HG02571 (cell line): Measurements from ENCODE around the gene LPP.

ENCODE experiments used
- ATAC-seq: cut with Tn5 transposase; IDR thresholded peaks from one replicate; pipeline ENCODE4 v1.9.1; 2021; ENCODE audit warnings: mild to moderate bottlenecking, moderate library complexity; ENCODE audit not compliant: unreplicated experiment

The LPP gene

DNA sequence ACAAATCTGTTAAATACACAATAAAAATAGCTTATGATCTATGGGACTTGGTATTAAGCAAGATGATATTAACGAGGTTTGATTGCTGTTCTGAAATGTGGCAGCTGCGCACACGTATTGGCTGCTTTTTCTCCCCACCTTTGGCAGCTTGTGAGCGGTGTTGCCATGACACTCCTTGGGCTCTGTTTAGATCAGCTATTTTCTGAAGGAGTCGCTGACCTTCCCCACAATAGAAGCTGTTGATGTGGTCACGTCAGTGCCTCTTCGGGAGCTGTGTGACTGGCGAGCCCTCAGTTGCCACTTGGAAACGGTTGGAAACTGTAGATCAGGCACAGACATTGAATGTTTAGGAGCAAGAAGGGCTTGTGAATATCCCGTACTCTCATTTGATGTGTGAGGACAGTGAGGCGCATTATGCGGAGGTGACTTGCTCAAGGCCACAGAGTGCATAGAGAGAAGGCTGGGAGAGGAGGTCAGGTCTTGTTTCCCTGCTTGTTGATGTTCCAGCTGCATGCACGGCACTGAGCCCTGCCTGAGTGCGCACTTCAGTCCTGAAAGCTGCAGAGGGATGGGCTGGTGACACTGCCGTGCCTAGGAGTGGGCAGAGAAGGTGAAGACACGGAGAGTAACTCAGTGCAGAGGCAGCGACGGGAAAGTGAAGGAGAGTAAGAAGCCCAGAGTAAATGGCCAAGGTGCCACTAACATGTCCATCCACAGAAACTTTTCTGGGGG, 198.4 kb downstream of the LPP start:
- no peak for ATAC-seq

DNA sequence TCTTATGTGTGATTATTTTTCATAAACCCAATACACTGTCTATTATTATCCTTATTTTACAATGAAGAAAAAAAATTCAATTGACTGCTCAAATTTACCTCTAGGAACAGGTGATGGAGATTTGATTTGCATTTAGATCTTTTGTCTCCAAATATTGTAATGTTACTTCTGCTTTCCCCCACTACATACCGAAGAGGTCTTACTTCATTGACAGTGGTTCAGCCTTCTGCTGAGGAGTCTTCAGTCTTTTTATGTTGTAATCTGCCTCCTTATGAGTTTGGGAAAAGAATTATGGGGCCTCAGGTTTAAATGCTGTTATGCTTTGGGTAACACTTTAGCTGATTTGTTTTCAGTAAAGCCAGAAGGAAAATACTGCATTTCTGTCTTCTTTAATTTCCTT, 199.5 kb downstream of the LPP start:
- ATAC-seq: no peak

DNA sequence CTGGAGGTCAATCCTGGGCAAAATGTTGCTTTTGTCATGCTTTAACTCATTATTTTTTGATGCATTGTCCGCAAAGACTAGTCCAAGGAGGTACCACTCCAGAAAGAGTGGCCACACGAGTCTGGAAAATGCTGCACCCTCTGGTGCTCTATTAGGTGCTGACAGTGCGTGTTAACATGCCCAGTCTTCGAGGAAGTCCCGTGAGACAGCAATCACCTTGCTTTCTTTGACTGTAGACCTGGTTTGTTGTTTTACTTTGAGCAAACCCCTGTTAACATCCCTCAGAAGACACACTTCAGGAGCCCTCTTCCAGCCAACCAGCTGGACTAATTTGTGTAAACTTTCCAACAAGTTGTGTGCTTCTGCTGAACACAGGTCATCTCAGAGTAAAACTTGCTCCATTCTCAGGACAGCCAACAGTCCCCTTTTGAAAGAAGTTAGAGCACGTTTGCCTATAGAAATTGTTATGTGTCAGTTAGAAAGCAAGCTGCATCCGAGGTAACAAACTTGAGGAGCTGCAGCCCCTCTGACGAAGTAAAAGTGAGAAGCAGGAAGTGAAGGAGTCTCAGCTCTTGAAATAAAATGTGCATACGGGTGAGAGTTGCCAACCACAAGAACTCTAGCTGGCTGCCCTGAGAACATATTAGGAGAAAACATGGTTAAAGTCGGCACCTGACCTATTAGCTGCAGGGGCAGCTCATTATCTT, 205.0 kb downstream of the LPP start:
- no peak for ATAC-seq

DNA sequence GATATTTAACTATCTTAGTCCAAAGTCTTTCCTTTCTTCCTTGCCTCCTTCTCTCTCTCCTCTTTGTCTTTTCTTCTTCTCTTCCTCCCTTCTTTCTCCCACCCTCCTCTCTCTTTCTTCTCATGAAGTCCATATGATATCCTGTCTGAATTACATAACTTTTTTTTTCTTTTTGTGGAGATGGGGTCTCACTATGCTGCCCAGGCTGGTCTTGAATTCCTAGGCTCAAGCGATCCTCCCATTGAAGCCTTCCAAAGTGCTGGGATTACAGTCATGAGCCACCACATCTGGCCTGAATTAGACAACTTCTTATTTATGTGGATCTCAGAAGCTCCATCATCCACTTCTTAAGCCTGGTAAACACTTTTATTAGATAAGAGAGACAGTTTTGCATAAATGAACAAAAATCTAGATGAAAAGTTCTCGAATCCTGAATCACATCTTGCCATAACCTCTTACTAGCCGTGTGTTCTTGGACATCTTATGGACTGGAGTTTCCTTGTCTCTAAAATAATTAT, 206.5 kb downstream of the LPP start:
- ATAC-seq: no peak

DNA sequence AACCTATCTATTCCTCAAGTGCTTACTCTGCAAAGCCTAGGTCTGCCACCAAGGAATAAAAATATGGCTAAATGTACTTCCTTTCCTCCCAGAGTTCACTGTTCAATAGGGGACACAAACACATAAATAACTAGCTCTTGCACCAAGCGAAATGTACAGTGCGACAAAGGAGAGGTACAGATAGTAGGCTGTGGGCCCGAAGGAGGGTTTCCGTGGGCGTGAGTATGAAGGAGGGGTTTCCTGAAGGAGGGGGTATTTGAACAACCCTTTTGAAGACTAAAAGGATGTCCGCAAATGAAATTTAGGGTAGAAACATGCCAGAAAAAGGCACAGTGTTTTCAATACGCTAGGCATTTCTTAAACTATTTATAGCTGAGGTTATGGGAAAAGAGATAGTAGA, 207.9 kb downstream of the LPP start:
- ATAC-seq: no peak

DNA sequence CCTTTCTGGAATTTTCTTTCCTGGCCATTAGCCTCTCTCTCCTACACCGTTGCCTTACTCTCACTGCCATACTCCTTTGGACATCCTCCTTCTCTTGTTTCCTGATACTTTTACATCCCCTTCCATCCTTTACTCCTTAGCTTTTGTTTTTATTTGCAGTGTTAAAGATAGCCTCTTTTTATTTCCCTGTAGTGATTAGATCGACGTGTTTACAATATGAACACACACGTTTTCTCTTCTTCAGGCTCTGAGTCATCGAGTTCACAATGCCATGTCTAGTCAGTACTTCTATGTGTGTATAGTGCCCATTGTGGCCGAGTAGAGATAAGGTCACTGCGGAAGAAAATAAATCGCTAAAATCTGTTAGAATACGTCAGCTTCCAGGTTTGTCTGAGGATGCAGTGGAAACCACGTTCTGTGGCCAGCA, 208.5 kb downstream of the LPP start:
- ATAC-seq: no peak

DNA sequence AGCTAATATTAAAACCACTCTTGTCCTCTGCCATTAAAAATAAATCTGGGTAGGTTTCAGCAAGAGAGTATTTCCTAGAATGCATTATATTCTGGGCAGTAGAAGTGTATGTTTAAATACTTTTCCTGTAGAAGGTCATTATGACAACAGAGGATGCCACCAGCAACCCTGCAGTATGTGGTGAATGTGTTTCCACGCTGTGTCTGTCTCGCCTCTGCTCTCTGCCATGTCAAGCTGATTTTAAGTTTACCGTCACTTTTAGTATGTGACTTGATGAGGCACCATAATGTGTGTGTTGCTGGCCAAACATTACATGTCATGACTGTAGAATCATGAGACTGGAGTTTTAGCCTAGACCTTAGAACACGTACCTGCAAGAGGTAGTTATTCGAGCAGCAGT, 211.2 kb downstream of the LPP start:
- ATAC-seq: no peak

DNA sequence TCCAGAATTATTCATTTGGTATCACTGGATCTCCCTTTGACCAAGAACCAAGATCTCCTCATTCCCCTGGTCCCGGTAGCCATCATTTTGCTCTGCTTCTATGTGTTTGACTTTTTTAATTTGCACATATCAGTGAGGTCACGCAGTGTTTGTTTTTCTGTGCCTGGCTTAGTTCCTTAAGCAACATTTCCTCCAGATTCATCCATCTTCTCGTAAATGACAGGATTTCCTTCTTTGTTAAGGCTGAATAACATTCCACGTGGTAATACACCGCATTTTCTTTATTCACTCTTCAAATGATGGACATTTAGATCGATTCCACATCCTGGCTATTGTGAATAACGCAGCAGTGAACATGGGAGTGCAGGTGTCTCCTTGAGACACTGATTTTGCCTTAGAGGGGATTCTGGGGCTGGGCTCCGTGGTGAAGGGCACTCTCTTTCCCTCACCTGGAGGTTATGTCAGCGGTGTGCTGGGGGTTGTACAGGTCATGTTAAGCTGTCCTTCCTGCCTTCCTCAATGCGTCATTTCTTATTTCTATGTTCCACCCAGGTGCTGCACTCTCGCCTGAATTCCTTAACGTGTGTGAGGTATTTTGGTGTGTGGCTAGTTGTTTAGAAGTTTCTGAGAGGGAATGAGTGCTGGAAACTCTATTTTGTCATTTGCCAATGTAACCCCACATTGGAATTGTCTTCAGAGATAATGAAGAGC, 212.2 kb downstream of the LPP start:
- no peak for ATAC-seq

DNA sequence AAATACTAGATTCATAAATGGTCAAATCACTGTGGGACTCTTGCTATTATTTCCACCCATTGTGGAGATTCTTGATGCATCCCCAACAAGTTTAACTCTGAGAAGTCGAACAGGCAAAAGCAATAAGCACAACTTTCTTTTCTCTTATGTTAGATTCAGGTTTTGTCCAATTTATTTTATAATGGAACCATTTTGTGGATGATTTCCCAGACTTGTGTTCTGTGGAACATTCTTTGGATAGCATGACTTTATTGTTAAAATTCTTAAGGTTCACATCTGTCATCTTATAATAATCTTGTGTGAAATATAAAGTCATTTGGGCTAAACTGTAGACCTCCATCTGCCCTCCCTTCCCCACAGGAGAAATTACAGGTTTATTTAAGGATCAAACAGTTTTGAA, 213.7 kb downstream of the LPP start:
- ATAC-seq: no peak

DNA sequence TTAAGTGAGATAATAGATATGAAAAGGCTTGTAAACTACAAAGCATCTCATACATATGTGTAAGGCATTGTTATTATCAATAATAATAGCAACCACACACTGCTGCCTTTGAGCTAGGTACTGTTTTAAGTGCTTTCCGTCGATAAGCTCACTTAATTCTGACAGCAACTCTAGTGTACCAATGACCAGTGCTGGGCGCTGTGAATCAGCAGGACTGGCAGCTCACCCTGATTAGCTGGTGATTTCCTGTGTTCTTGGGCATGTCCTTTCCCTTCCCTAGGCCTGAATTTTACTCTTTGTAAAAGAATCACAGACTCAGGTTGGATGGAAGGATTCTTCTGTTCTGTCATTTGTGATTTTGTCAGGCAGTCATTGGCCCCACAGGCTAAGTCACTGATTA, 215.6 kb downstream of the LPP start:
- no peak for ATAC-seq

DNA sequence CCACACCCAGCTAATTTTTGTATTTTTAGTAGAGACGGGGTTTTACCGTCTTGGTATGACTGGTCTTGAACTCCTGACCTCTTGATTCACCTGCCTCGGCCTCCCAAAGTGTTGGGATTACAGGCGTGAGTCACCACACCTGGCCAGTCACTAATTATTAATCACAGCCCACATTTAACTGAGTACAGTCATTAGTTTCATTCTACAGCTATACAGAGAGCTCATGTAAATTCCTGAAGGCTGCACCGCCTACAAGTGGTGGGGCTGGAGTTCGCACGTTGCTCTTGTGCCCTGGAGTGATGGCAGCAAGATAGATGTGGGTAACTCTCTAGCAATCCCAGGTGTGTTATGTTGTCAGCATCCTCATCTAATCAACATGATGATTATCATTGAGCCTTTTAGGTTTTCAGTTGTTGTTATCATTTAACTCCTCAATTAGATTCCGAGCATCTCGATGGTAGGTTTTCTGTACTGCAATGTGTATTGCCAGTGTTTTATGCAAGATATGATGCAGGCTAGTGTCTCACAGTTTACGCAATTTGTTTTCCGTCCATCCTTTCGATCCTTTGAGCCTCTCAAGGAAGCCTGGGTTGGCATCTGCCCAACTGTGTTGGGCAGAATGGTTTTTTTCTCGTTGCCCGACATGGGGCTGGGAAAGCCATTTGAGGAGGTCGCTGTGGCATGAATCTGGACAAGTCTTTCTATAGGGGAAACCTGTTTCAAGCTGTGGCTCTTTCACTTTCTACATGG, 216.3 kb downstream of the LPP start:
- ATAC-seq: no peak

DNA sequence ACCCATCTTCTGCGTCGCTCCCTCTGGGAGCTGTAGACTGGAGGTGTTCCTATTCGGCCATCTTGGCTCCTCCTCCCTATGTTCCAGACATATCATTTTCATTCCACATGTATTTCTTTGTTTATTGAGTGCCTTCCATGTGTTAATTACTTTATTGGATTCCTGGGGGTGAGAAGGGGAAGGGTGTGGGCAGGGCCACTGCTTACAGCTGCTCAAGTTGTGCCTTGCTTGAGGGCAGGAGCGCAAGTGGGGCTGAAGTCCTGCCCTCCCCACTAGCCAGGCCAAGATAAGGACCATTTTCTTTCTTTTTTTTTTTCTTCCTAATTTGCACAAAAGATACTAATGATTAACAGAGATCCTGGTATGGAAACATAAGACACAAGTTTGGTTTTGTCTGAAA, 224.8 kb downstream of the LPP start:
- no peak for ATAC-seq

DNA sequence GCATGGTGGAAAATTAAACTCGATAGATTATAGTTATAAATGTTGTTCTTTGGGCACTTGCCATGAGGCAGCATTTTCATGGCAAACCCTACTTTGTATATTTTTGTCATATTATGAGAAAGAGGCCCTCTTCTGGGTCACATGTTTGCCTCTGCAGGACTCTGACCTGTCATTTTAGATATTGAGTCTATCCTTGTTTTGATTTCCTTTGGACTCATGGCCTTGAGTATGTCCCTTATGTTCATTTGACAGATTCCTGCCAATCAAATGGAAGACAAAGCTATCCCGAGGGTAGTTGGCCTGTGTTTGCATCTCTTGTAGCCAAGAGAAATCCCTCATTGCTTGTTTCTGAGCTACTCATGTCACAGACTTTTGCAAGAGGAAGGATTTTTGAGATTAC, 226.3 kb downstream of the LPP start:
- ATAC-seq: no peak

DNA sequence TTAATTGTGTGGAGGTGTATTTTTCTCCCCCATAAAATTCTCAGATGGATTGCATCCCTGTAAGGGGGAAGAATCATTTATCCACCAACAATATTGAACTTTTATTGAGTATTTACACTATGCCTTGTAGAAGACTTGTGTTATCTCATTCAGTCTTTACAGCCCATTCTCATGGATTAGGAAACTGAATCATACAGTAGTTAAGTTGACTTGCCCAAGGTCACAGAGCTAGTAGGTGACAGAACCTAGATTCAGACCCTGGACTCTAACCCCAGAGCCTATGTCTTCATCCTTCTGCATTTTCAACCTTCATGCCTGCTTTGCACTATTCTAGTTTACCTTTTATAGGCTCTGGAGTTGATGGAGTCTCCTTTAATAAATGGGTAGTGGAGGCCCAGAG, 226.8 kb downstream of the LPP start:
- no peak for ATAC-seq

DNA sequence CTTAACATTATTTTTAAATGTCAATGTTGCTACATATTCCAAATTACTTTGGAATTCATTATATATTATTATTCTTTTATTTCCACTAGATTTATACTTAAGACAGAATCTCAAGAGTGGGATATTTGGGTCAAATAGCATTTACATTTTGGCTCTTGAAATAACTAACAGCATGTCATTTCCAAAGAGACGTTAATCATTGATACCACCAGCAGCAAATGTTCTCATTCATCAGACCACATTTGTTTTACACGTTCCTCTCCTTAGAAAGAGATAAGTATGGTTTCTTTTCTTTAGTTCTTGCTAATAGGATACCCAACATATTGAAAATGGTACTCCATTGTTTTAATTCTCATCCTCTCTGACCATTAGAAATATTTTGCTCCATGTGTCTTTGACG, 229.8 kb downstream of the LPP start:
- no peak for ATAC-seq

DNA sequence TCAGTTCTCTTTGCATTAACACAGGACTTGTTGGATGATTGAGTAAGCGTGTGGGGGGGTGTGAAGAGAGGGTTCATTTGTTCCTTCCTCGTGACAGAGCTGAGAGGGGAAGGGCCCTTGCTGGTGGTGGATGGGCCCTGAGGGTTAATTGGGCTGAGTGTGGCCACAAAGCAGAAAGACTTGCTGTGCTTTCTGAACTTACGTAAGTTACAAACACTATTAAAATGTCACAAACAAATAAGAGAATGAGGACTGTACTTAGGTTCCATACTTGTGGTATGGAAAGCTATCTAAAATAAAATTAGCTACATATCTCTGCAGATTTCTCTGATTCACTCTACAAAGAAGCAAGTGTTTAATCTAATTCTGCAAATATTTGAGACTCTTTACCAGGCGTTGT, 231.3 kb downstream of the LPP start:
- no peak for ATAC-seq

DNA sequence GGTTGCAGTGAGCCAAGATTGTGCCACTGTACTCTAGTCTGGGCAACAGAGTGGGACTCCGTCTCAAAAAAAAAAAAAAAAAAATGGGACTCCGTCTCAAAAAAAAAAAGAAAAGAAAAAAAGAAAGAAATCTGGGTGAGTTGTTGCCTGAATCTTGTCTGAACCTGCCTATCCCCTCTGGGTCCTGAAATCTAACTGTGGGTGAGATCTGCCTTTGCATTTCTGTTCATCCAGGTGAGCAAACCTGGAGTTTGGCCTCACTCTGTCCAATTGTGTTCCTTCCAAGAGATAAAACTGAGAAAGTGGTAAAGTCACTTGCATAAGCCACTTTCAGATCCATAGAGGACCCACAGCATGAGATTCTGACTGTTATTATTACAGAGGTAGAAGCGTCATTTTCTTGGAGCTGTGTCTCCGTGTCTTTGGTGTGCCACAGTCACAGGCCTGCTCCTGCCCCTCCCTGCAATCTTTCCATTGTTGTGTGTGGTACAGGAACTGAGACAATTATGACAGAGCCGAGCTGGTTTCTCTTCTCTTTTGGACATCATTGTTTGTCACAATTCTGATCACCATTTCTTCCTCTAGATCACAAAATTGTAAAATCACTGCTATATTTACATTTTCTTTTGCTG, 235.9 kb downstream of the LPP start:
- ATAC-seq: peak; percentile 97

DNA sequence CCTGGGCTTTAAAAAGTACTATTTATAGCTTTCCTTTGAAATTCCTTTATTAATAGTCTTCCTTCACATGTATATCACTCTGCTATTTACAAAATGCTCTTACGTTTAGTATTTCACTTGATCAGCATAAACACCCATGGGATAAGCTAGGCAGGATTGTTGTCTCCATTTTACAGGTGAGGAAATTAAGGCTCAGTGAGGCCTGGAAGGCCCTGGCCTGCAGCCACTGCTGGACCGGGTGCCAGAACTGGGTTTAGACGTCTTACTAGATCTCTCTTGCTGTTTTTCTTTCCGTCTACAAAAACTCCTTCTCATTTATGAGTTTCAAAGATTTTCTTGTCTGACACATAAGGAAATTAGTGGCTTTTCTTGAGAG, 236.4 kb downstream of the LPP start:
- peak; percentile 15 for ATAC-seq

DNA sequence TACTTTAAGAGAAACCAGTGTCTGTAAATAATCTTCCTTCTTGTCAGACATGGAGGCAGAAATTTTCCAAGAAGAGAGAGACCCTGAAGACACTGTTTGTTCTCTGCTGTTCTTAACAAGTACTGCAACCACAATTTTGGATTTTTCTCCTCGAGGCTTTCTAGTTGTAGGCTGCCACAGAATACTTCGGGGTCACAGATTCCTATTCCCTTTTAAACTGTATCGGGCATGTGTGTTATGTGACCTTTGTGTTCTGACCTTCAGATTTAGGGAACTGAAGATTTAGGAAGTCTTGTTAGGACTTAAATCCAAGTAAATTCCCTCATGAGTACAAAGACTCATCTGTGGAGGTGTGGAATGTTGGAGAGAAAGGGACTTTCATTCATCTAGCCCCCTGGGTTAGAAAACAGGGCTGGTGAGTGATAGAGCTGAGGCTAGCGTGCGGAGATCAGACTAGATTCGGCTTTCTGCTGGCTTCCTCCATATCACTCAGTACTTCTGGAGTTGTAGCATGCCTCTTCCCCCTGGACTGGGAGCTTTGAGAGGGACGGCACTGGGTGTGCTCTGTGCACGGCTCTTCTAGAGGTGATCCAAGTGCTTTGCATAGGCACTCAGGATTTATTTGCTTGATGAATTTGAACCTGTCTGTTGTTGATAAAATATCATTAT, 237.0 kb downstream of the LPP start:
- ATAC-seq: no peak

DNA sequence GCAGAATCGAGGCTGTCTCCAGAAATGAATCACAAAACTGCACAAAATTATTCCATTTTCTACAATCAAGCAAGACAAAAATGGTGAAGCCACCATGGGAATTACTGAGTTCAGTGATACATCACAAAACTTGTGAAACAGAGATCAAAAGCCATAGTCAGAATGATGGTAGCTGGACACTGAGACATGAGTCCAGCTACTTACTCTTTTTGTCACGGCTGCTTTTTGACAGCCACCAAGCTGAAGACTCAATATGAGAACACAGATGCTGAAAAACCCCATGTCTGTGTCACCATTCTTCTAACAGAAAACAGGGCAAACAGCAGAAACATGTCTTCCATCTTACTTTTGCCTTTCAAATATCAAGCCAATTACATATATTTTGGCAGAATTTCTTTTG, 237.6 kb downstream of the LPP start:
- no peak for ATAC-seq
